Measurements from ENCODE around the gene MMP7.

MMP7 gene

GRCh38 chr11:102489186-102490145, 41.1 kb downstream of the MMP7 start:
- H3K4me3 ChIP-seq (ENCODE audit: low read depth, low read length): no peak overlapping the region
- TF ChIP-seq CTCF (IDR thresholded peaks at IDR 0.05; ENCODE audit: insufficient read depth, low read depth, low read length, missing control alignments): no peak
- no peak for DNase-seq (ENCODE audit: low read depth)

GRCh38 chr11:102488208-102488607, 42.3 kb downstream of the MMP7 start:
- no peak for TF ChIP-seq CTCF (IDR thresholded peaks at IDR 0.05; ENCODE audit: insufficient read depth, low read depth, low read length, missing control alignments)
- peak; percentile 80 for DNase-seq (ENCODE audit: low read depth)
- no peak overlapping the region for H3K4me3 ChIP-seq (ENCODE audit: low read depth, low read length)

GRCh38 chr11:102487214-102487613, 43.3 kb downstream of the MMP7 start:
- no peak overlapping the region for H3K4me3 ChIP-seq (ENCODE audit: low read depth, low read length)
- TF ChIP-seq CTCF (IDR thresholded peaks at IDR 0.05; ENCODE audit: insufficient read depth, low read depth, low read length, missing control alignments): no peak
- no peak for DNase-seq (ENCODE audit: low read depth)

GRCh38 chr11:102486584-102486983, 44.0 kb downstream of the MMP7 start:
- no peak for TF ChIP-seq CTCF (IDR thresholded peaks at IDR 0.05; ENCODE audit: insufficient read depth, low read depth, low read length, missing control alignments)
- no peak overlapping the region for H3K4me3 ChIP-seq (ENCODE audit: low read depth, low read length)
- DNase-seq (ENCODE audit: low read depth): no peak

GRCh38 chr11:102485095-102485722, 45.3 kb downstream of the MMP7 start:
- no peak for TF ChIP-seq CTCF (IDR thresholded peaks at IDR 0.05; ENCODE audit: insufficient read depth, low read depth, low read length, missing control alignments)
- H3K4me3 ChIP-seq (ENCODE audit: low read depth, low read length): no peak overlapping the region
- no peak for DNase-seq (ENCODE audit: low read depth)

GRCh38 chr11:102482433-102482832, 48.1 kb downstream of the MMP7 start:
- no peak for DNase-seq (ENCODE audit: low read depth)
- H3K4me3 ChIP-seq (ENCODE audit: low read depth, low read length): no peak overlapping the region
- TF ChIP-seq CTCF (IDR thresholded peaks at IDR 0.05; ENCODE audit: insufficient read depth, low read depth, low read length, missing control alignments): no peak

Data from GM12865 (cell line).